Neural progenitor cell (in vitro differentiated cells): ENCODE measurements around the gene KIF1B.

Experiments used
- CTCF ChIP-seq: fragments of 200-600 bp; sonication (generic); IDR thresholded peaks from 2 replicates; pipeline ENCODE4 v1.5.1; 2017; ENCODE audit warnings: antibody characterized with exemption, mild to moderate bottlenecking
- EZH2 ChIP-seq: fragments of 200-600 bp; sonication (generic); IDR thresholded peaks from 2 replicates; pipeline ENCODE4 v1.6.1; 2017; ENCODE audit warnings: antibody characterized with exemption, mild to moderate bottlenecking, moderate library complexity

DNA sequence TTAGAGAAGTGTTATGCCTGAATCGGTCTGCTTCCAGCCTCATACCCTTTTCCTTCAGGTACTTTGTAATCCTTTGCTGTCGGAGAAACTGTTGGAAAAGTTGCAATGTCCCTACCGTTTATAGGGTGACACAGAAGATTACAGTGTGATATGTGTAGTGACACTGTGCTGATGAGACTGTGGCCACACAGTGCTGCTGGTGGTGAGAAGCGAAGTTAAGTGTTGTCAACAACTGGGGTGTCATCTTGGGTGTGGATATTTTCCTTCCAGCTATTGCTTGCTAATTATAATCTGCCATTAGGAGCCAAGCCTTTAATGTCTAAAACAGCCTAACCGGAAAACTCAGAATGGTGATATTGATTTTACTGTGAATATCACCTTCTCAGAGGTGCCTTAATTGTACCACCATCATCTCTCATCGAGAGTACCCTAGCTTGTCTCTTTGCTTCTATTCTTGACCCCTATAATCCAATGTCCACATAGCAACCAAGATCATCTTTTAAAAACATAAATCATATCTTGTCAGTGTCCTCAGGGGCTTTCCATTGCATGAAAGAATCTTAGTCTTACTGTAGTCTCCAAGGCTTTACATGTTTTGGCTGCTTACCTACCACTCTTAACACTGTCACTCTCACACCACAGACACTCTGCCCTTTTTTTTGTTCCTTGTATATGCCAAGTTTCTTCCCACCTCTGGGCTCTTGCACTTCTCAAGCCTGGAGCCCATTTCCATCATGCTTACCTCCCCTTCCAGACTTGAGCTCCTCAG lies 99.1 kb downstream of the KIF1B start:
- no peak for TF ChIP-seq CTCF
- TF ChIP-seq EZH2: no peak
